ENCODE measurements around the gene DSTN. TPM values are rescaled to one million over a fixed set of nuclear protein-coding genes. Genes with fewer than 3 reads are reported as not detected.

DSTN gene
- total RNA-seq, 2 donors from 2014 or later: 42.9 to 45.8 TPM

DNA sequence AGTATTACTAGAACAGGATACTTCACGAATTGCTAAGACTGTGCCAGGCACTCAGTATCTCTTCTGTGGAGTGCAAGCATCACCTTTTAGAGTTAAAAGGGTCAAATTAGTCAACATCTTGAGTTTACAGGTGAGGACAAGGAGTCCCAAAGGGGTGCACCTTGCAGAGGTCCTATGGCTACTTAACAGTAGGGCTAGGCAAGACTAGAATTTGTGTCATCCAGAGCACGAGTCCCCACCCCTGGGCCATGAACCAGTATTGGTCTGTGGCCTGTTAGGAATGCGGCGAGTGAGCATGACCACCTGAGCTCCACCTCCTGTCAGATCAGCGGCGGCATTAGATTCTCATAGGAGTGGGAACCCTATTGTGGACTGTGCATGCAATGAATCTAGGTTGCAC lies 10.5 kb upstream of the DSTN start:
- Mint-ChIP-seq H3K9me3 (no peaks in the 10 kb centered on the region), H3K27me3 (no peaks in the 10 kb centered on the region), H3K4me3 (peak overlapping the region; percentile 54), H3K4me1 (peaks cover 23% of the 10 kb centered on the region), H3K36me3 (ENCODE audit: low read depth) (peaks cover 6% of the 10 kb centered on the region), H3K27ac (peak overlapping the region; percentile 96)
- no peak for ATAC-seq (replicated peaks)

GRCh38 chr20:17560344-17561074 lies 9.4 kb upstream of the DSTN start:
- peak overlapping the region; percentile 93 for H3K27ac Mint-ChIP-seq
- H3K27me3 Mint-ChIP-seq: no peaks in the 10 kb centered on the region
- H3K4me3 Mint-ChIP-seq: peak overlapping the region; percentile 55
- H3K36me3 Mint-ChIP-seq (ENCODE audit: low read depth): peaks cover 6% of the 10 kb centered on the region
- ATAC-seq (replicated peaks): peak; percentile 68
- no peaks in the 10 kb centered on the region for H3K9me3 Mint-ChIP-seq
- H3K4me1 Mint-ChIP-seq: peaks cover 23% of the 10 kb centered on the region

DNA sequence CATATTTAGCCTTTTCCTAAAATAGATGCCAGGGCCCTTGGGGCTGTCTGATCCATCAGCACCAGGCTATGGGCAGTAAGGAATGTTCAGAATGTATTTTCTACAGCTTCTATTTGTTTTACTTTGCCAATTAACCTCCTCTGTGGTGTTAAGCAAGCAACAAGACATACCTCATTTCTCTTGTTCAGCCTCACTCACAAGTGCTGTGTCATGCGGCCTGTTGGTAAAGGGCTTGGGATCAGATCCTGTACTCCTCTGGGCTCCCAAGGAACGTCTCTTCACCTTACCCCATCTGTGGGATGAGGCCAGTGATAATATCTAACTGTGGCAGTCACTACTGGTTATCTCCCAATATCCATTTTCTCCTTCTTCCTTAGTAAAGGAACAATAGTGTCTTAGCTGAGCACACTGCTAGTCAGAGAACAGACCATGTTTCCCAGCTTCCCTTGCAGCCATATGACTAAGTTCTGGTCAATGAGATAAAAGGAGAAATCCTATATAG lies 7.0 kb upstream of the DSTN start:
- Mint-ChIP-seq H3K4me3 (no peak overlapping the region), H3K36me3 (ENCODE audit: low read depth) (peaks cover 6% of the 10 kb centered on the region), H3K9me3 (no peaks in the 10 kb centered on the region), H3K27me3 (peaks cover 2% of the 10 kb centered on the region), H3K4me1 (peaks cover 23% of the 10 kb centered on the region), H3K27ac (no peak overlapping the region)
- ATAC-seq (replicated peaks): no peak

- H3K36me3 Mint-ChIP-seq (ENCODE audit: low read depth): peaks cover 6% of the 10 kb centered on the region
- no peak overlapping the region for H3K4me3 Mint-ChIP-seq
- ATAC-seq (replicated peaks): no peak
- H3K9me3 Mint-ChIP-seq: no peaks in the 10 kb centered on the region
- peaks cover 3% of the 10 kb centered on the region for H3K27me3 Mint-ChIP-seq
- peaks cover 9% of the 10 kb centered on the region for H3K4me1 Mint-ChIP-seq
- H3K27ac Mint-ChIP-seq: no peak overlapping the region
These were observed 4.6 kb upstream of the DSTN start for GRCh38 chr20:17565169-17565845.

DNA sequence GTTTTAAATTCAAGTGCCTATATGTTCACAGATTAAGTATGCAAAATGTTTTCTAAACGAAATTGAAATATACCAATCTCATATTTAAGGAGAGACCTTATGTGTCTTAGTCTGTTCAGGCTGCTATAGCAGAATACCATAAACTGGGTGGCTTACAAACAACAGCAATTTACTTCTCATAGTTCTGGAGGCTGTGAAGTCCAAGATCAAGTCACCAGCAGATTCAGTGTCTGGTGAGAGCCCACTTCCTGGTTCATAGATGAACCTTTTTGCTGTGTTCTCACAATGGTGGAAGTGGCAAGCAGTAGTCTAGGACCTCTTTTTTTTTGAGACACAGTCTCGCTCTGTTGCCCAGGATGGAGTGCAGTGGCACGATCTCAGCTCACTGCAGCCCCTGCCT lies 3.5 kb upstream of the DSTN start:
- Mint-ChIP-seq H3K27ac (no peak overlapping the region), H3K27me3 (peaks cover 3% of the 10 kb centered on the region), H3K36me3 (ENCODE audit: low read depth) (peaks cover 6% of the 10 kb centered on the region), H3K9me3 (no peaks in the 10 kb centered on the region), H3K4me1 (peaks cover 7% of the 10 kb centered on the region), H3K4me3 (no peak overlapping the region)
- no peak for ATAC-seq (replicated peaks)

GRCh38 chr20:17568045-17568788 lies 1.7 kb upstream of the DSTN start:
- peaks cover 6% of the 10 kb centered on the region for H3K36me3 Mint-ChIP-seq (ENCODE audit: low read depth)
- no peak overlapping the region for H3K27ac Mint-ChIP-seq

DNA sequence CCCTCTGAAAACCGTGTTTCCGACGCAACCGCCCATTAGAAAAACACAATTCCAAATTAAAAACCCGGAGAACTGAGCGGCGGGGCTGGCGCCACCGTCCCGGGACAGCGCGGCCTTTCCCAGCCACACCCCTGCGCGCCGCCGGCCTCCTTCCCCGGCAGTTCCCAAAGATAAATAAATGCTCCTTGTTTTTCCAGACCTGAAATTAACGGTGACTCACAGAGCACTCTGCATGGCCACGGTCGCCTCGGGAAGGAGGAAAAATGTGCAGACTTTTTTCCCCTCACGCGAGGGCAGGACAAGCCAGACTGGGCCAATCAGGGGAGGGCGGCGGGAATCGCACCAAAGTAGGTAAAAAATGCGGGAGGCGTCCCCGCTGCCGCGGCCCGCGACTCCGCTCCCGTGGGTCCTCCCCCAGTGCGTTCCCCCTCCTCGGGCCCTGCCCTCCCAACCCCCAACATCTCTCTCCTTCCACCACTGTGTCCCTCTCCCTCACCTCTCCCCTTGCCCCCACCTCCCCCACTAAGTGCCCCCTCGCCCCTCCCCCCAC lies 828 bp upstream of the DSTN start:
- ATAC-seq (replicated peaks): no peak
- peak overlapping the region; percentile 96 for H3K4me3 Mint-ChIP-seq
- H3K36me3 Mint-ChIP-seq (ENCODE audit: low read depth): peaks cover 6% of the 10 kb centered on the region
- no peak overlapping the region for H3K27ac Mint-ChIP-seq
- peaks cover 12% of the 10 kb centered on the region for H3K4me1 Mint-ChIP-seq
- no peaks in the 10 kb centered on the region for H3K9me3 Mint-ChIP-seq
- H3K27me3 Mint-ChIP-seq: peaks cover 3% of the 10 kb centered on the region

More at GRCh38 chr20:17568045-17568788, 1.7 kb upstream of the DSTN start:
- Mint-ChIP-seq H3K27me3 (peaks cover 3% of the 10 kb centered on the region), H3K9me3 (no peaks in the 10 kb centered on the region), H3K4me1 (peaks cover 12% of the 10 kb centered on the region), H3K4me3 (peak overlapping the region; percentile 96)
- ATAC-seq (replicated peaks): no peak

DNA sequence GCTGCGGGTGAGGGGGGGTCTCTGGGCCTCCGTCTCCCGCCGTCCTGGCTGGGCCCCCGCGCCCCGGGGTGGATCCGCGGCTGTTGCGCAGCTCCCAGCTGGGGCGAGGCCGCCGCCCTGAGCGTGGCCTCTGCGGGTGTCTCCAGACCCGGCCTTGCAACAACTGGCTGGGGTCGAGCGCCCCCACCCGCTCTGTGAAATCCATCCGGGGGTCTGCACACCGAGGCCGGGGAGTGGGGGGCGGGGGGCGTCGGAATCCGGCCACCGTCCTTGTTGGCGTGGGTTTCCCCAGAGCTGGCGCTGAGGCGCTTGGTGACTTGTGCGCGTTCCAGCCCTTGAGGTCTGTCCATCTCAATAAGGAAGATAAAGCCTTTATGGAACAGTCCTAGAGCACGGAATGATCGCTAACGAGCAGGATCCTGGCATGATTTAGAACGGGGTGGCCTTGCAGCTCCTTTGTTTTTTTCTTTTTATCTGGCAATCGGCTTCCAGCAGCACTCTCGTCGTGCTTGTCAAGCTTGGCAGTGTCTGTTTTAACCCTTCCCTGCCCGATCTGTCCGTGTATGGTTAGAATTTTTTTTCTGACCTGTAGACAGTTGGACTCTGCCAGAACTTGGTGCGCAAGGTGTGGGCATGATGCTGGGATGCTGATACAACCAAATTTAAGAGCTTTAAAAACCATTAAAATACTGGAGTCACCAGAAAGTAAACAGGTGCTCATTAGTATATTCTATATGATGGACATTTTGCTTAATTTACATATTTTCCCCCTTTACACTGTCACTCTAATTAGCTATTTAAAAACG lies 675 bp downstream of the DSTN start:
- H3K9me3 Mint-ChIP-seq: no peaks in the 10 kb centered on the region
- H3K4me3 Mint-ChIP-seq: peak overlapping the region; percentile 96
- H3K27me3 Mint-ChIP-seq: peaks cover 3% of the 10 kb centered on the region
- H3K4me1 Mint-ChIP-seq: peaks cover 12% of the 10 kb centered on the region
- H3K27ac Mint-ChIP-seq: peak overlapping the region; percentile 92
- peaks cover 6% of the 10 kb centered on the region for H3K36me3 Mint-ChIP-seq (ENCODE audit: low read depth)
- ATAC-seq (replicated peaks): peak; percentile 53

- Mint-ChIP-seq H3K27ac (peak overlapping the region; percentile 92), H3K9me3 (no peaks in the 10 kb centered on the region)
These were observed 1.3 kb downstream of the DSTN start for GRCh38 chr20:17571153-17571527.

GRCh38 chr20:17572034-17572638 lies 2.3 kb downstream of the DSTN start:
- no peak for ATAC-seq (replicated peaks)
- H3K27me3 Mint-ChIP-seq: peaks cover 3% of the 10 kb centered on the region
- H3K4me3 Mint-ChIP-seq: peak overlapping the region; percentile 96
- H3K36me3 Mint-ChIP-seq (ENCODE audit: low read depth): peaks cover 16% of the 10 kb centered on the region
- no peak overlapping the region for H3K27ac Mint-ChIP-seq
- H3K9me3 Mint-ChIP-seq: no peaks in the 10 kb centered on the region
- H3K4me1 Mint-ChIP-seq: peaks cover 12% of the 10 kb centered on the region

More at GRCh38 chr20:17571153-17571527, 1.3 kb downstream of the DSTN start:
- peaks cover 10% of the 10 kb centered on the region for H3K36me3 Mint-ChIP-seq (ENCODE audit: low read depth)
- peaks cover 12% of the 10 kb centered on the region for H3K4me1 Mint-ChIP-seq
- peak; percentile 36 for ATAC-seq (replicated peaks)
- peaks cover 3% of the 10 kb centered on the region for H3K27me3 Mint-ChIP-seq
- H3K4me3 Mint-ChIP-seq: peak overlapping the region; percentile 96

DNA sequence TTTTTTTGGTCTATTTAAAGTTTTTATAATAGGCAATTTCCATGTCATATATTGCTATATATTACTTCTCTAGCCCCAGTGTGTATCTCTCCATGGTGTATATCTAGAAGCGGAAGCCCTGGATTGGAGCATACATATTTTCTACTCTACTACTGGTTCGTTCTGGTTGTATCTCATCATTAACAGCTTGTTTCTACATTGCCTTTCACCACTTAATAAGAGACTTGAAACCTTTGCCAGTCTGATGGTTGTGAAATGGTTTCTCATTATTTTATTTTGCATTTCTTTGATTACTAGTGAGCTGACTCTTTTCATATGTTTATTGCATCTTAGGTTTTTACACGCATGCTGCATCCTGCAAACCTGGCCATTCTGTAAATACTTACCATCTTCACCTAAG lies 3.6 kb downstream of the DSTN start:
- Mint-ChIP-seq H3K36me3 (ENCODE audit: low read depth) (peaks cover 16% of the 10 kb centered on the region), H3K9me3 (no peaks in the 10 kb centered on the region), H3K4me3 (no peak overlapping the region), H3K27ac (no peak overlapping the region), H3K4me1 (peaks cover 12% of the 10 kb centered on the region), H3K27me3 (no peaks in the 10 kb centered on the region)
- no peak for ATAC-seq (replicated peaks)

DNA sequence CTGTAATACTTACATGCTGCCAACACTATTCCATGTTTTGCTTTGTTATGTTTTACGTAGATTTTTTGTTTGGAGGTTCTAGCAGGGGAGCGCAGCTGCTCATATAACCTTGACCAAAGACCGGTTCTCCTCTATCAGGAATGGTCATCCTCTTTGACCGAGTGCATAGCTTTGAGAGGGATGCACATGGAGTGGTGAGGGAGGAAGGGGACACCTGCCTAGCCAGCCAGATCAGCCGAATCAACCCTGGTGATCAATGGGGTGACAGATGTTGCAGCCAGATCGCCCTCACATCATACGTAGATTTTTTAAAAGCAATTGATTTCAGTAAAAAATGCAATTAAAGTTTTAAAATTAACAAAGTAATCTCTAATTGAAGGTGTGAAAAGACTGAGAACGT lies 6.3 kb downstream of the DSTN start:
- ATAC-seq (replicated peaks): no peak
- no peaks in the 10 kb centered on the region for H3K9me3 Mint-ChIP-seq
- H3K27ac Mint-ChIP-seq: no peak overlapping the region
- no peaks in the 10 kb centered on the region for H3K27me3 Mint-ChIP-seq
- peaks cover 13% of the 10 kb centered on the region for H3K4me1 Mint-ChIP-seq
- H3K4me3 Mint-ChIP-seq: no peak overlapping the region
- peaks cover 11% of the 10 kb centered on the region for H3K36me3 Mint-ChIP-seq (ENCODE audit: low read depth)

GRCh38 chr20:17579369-17580039 lies 9.6 kb downstream of the DSTN start:
- peaks cover 10% of the 10 kb centered on the region for H3K36me3 Mint-ChIP-seq (ENCODE audit: low read depth)
- no peak overlapping the region for H3K27ac Mint-ChIP-seq
- no peaks in the 10 kb centered on the region for H3K9me3 Mint-ChIP-seq
- peak; percentile 83 for ATAC-seq (replicated peaks)
- H3K27me3 Mint-ChIP-seq: no peaks in the 10 kb centered on the region
- H3K4me1 Mint-ChIP-seq: peaks cover 14% of the 10 kb centered on the region
- no peak overlapping the region for H3K4me3 Mint-ChIP-seq

All from activated T-helper 17 cell treated with anti-CD3 and anti-CD28 coated beads, Interleukin-2, amount 50 U/mL, for 72 hours (primary cell).